Stimulated activated CD4-positive, alpha-beta T cell treated with anti-CD3 and anti-CD28 coated beads, TNF-alpha, amount 100 ng/mL, for 48 hours (primary cell): ENCODE measurements around the gene SUV39H2.
A peak's percentile ranks its signal among the peaks of the same experiment; 100 is the strongest.
"Not testable (repeated sequence)": the region's sequence is repeated elsewhere in the genome, so short reads cannot be mapped to it uniquely, and the experiment has no call there.

ENCODE experiments used
- DNase-seq, 3 donors: peaks; one replicate each; pipeline ENCODE4 v3.0.0-alpha.2; 2020; ENCODE audit warnings: low read depth in 3 of 3

SUV39H2 gene, protein sequence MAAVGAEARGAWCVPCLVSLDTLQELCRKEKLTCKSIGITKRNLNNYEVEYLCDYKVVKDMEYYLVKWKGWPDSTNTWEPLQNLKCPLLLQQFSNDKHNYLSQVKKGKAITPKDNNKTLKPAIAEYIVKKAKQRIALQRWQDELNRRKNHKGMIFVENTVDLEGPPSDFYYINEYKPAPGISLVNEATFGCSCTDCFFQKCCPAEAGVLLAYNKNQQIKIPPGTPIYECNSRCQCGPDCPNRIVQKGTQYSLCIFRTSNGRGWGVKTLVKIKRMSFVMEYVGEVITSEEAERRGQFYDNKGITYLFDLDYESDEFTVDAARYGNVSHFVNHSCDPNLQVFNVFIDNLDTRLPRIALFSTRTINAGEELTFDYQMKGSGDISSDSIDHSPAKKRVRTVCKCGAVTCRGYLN

DNA sequence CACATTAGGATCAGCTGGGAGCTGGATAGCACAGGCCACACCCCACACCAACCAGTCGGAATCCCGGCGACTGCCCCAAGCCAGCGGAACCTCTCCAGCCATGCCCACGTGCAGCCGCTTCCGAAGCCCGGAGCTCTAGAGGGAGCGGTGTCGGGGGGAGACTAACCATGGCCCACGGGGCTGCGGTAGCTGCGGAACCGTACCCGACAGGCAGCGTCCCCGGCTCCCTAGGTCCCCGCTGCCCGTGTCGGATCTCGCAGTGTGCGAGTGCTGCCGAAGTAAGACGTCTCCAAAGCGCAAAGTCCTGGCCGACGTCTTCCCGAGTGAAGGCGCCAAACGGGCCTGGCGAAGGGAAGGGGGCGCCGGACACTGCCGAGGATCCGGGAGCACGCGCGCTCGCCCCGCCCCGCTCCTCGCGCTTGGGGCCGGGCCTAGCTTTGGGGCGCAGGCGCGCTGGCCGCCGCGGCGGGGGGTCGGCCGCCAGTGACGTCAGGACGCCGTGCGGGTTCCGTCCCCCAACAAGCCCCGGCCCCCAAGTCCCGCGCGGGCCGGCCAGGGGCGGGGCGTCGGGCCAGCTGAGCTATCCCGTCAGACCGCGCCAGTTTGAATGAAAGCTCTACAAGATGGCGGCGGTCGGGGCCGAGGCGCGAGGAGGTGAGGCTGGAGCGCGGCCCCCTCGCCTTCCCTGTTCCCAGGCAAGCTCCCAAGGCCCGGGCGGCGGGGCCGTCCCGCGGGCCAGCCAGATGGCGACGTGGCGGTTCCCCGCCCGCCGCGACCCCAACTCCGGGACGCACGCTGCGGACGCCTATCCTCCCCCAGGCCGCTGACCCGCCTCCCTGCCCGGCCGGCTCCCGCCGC lies at the start of gene SUV39H2:
TSS of gene SUV39H2 (plus strand) at position 601 of the 858 bp plus-strand sequence. CDS start at position 624, 23 bp downstream.
- peak; percentile 86 to 93 (median 90) for DNase-seq

DNA sequence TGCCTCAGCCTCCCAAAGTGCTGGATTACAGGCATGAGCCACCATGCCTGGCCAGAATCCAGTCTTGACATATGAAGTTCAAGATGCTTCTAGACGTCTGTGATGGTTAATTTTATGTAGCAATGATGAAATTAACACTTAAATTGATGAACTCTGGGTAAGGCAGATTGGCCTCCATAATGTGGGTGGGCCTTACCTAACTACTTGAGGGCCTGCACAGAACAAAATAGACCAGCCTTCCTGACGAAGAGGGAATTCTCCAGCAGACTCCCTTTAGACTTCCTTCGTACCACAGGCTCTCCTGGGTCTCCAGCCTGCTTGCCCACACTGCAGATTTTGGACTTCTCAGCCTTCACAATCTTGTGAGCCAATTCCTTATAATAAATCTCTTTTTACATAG lies 45.6 kb upstream of the SUV39H2 start:
- DNase-seq, result no peak

GRCh38 chr10:14836208-14836607 lies 42.5 kb upstream of the SUV39H2 start:
- no peak for DNase-seq

GRCh38 chr10:14837003-14837756 lies 41.5 kb upstream of the SUV39H2 start:
- no peak for DNase-seq

- DNase-seq, result peak; percentile 96 to 100 (median 99)
Observed at GRCh38 chr10:14837757-14838581, 40.7 kb upstream of the SUV39H2 start, which contains the start of the genes CDNF, HSPA14 and MSANTD7. CDNF (minus strand) TSS chr10:14838037; CDS start chr10:14837946, 91 bp downstream. HSPA14 (plus strand) TSS chr10:14838306; CDS start chr10:14838403, 97 bp downstream. MSANTD7 (plus strand) TSS chr10:14838306; CDS start chr10:14842285, 3,979 bp downstream.

- DNase-seq, result no peak
Observed at GRCh38 chr10:14838582-14839304, 39.9 kb upstream of the SUV39H2 start.

- DNase-seq, result no peak
Observed at GRCh38 chr10:14839305-14839695, 39.4 kb upstream of the SUV39H2 start.

GRCh38 chr10:14840178-14840577 lies 38.5 kb upstream of the SUV39H2 start:
- DNase-seq, result no peak

DNA sequence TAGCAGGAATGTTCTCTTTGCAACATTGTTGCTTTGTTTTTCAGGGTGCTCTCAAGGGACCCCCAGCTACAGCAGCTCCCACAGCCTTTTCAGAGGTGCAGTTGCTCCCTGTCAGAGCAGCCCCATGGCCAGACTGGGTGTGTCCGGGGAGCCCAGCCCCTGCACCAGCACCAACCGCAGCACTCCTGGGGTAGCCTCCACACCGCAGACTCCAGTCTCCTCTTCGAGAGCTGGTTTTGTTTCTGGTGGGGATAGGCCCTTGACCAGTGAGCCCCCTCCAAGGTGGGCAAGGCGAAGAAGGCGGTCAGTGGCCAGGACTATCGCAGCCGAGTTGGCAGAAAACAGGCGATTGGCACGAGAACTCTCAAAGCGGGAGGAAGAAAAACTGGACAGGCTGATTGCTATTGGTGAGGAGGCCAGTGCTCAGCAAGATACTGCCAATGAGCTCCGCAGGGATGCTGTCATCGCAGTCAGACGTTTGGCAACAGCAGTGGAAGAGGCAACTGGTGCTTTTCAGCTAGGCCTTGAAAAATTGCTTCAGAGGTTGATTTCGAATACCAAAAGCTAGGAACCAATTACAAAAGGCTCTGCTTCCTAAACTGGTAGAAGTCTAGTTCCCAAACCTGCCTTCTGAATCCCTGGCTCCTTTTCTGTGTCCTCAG lies 35.2 kb upstream of the SUV39H2 start:
- no peak for DNase-seq

DNA sequence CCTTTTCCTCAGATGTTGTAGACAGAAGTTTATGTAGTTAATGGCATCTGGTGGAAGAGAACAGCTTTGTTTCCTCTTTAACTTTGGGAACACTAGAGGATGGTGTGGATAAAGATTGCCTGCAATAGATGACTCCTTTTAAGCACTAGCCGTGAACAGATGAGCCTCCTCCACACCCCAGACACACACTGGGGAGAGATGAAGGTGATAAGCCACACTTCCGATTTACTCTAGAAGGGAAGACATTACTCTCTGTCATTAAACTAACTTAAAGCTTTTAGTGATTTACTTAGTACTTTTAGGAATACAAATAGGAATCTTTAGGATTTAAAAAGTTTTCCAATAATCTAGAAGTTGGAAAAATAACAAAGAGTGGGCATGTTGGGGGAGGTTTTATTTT lies 33.7 kb upstream of the SUV39H2 start:
- no peak for DNase-seq

DNA sequence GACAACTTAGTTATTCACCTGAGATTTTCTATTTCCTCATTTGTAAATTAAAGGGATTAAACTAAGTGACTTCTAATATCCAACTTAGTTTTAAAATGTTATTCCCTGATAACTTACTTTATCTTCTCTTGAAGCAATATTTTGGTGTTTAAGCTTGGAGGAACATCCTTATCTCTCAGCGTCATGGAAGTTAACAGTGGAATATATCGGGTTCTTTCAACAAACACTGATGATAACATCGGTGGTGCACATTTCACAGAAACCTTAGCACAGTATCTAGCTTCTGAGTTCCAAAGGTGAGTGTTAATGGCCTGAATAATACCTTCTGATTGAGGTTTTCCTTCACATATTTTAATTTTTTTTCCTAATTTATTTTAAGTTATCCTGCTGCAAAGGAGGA lies 26.4 kb upstream of the SUV39H2 start:
- DNase-seq, result no peak

GRCh38 chr10:14855453-14855852 lies 23.2 kb upstream of the SUV39H2 start:
- DNase-seq, result no peak

DNA sequence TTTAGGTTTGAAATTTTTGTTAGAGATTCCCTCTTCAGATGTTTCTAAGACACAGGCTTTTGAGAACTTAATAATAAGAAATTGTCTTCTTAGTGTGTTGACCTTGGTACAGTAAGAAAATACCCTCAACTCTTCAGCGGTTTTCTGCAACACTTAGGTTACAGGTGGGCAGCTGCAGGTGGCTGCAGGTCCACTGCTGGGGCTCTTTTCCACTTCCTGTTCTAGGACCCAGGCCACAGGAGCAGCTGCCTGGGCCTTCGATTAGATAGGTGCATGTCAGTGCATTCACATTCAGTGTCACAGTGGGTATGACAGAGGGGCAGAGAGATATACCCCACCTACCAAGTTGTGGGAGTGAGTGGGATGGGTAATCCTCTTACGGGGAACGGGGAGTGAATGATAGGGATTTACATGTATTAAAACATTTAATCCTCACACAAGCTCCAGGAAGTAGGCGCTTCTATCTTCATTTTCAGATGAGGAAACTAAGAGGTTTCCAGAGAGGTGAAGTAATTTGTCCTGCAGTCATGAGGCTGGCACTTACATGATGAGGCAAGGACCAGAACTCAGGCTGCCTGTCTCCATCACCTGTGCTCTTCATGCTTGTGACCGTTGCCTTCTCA lies 20.2 kb upstream of the SUV39H2 start:
- DNase-seq, result no peak

GRCh38 chr10:14859043-14859442 lies 19.6 kb upstream of the SUV39H2 start:
- no peak for DNase-seq

DNA sequence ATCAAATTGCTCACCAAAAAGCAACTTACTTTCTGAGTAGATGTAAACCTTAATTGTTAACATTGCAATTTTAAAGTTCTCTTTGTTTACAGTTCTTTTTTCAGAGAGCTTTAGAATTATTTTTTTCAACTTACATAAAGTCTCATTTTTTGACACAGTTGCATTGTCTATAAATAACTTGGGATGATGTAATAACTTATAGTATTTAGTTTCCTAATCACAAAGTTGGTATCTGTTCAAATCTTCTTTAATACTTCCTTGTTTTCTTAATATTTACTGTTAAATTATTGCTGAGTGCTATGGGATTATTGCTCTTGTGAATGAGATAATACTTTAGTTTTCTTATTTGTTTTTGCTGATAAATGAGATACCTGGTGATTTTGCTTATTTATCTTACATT lies 18.9 kb upstream of the SUV39H2 start:
- DNase-seq, result no peak

- no peak for DNase-seq
Observed at GRCh38 chr10:14860791-14861190, 17.9 kb upstream of the SUV39H2 start.

DNA sequence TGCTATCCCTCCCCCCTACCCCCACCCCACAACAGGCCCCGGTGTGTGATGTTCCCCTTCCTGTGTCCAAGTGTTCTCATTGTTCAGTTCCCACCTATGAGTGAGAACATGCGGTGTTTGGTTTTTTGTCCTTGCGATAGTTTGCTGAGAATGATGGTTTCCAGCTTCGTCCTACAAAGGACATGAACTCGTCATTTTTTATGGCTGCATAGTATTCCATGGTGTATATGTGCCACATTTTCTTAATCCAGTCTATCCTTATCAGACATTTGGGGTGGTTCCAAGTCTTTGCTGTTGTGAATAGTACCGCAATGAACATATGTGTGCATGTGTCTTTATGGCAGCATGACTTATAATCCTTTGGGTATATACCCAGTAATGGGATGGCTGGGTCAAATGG lies 14.2 kb upstream of the SUV39H2 start:
- not testable (repeated sequence) for DNase-seq

GRCh38 chr10:14864871-14865270 lies 13.8 kb upstream of the SUV39H2 start:
- not testable (repeated sequence) for DNase-seq

DNA sequence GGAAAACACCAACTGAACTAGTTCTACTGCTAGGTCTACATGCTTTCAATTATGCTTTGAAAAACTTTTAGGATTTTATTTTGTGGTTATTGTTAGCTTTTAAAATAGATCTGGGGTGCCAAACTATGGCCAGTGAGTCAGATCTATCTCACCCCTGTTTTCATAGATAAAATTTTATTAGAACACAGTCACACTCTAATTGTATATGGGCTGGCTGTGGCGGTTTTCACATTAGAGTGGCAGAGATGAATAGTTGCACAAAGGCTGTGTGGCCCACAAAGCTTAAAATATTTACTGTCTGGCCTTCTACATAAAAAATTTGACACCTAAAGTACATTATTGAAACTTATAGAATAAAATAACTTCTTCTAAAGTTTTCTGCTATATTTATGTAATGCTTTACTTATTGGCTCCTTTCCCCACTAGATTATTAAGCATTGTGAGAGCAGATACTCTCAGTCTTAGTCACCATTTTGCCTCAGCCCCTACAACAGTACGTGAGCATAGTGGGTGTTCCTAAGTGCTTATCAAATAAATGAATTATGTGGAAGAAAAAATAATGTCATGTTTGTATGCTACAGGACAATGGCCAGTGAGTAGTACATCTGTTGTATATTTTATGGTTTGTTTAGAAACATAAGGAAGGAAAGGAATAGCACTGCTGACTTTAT lies 5.4 kb upstream of the SUV39H2 start:
- DNase-seq, result no peak
